H9 (cell line): ENCODE measurements around the gene RNGTT. TPM values are rescaled to one million over a fixed set of nuclear protein-coding genes. Genes with fewer than 3 reads are reported as not detected.
"Not testable (repeated sequence)": the region's sequence is repeated elsewhere in the genome, so short reads cannot be mapped to it uniquely, and the experiment has no call there.

Experiments
- DNase-seq: peaks from one replicate; pipeline ENCODE4 v3.0.0-alpha.2; 2017
- H2AFZ ChIP-seq: one replicate; pipeline ENCODE4 v1.6.1; 2013; ENCODE audit warnings: mild to moderate bottlenecking, low read length, control low read depth, moderate library complexity
- H2AK5ac ChIP-seq: 2 replicates; pipeline ENCODE4 v1.6.1; 2013; ENCODE audit warnings: low read length, control low read depth, mixed read lengths; ENCODE audit not compliant: insufficient read length
- H2BK120ac ChIP-seq: one replicate; pipeline ENCODE4 v1.6.1; 2013; ENCODE audit warnings: low read depth, mild to moderate bottlenecking, low read length, control low read depth, inconsistent platforms; ENCODE audit not compliant: poor library complexity, severe bottlenecking
- H2BK12ac ChIP-seq: 2 replicates; pipeline ENCODE4 v1.6.1; 2013; ENCODE audit warnings: low read length, control low read depth, mixed read lengths, low read depth; ENCODE audit not compliant: insufficient read length
- H2BK15ac ChIP-seq: 2 replicates; pipeline ENCODE4 v1.6.1; 2013; ENCODE audit warnings: low read depth, low read length, control low read depth
- H2BK20ac ChIP-seq: one replicate; pipeline ENCODE4 v1.6.1; 2013; ENCODE audit warnings: low read depth, mild to moderate bottlenecking, low read length, control low read depth, inconsistent platforms; ENCODE audit not compliant: poor library complexity, severe bottlenecking
- H2BK5ac ChIP-seq: 2 replicates; pipeline ENCODE4 v1.6.1; 2013; ENCODE audit warnings: low read length, control low read depth, mixed read lengths; ENCODE audit not compliant: insufficient read length
- H3K14ac ChIP-seq: 2 replicates; pipeline ENCODE4 v1.6.1; 2013; ENCODE audit warnings: low read length, control low read depth; ENCODE audit not compliant: insufficient read depth
- H3K18ac ChIP-seq: 2 replicates; pipeline ENCODE4 v1.6.1; 2013; ENCODE audit warnings: low read depth, mild to moderate bottlenecking, mixed read lengths, low read length, control low read depth; ENCODE audit not compliant: insufficient read length
- H3K23ac ChIP-seq: 2 replicates; pipeline ENCODE4 v1.6.1; 2013; ENCODE audit warnings: low read length, control low read depth, mixed read lengths, low read depth; ENCODE audit not compliant: insufficient read length
- H3K23me2 ChIP-seq: 2 replicates; pipeline ENCODE4 v1.6.1; 2013; ENCODE audit warnings: low read depth, mild to moderate bottlenecking, mixed read lengths, low read length, control low read depth; ENCODE audit not compliant: insufficient read length, poor library complexity, severe bottlenecking
- H3K27ac ChIP-seq: 2 replicates; pipeline ENCODE4 v1.5.1; 2013; ENCODE audit warnings: low read length, control low read depth, mixed read lengths, low read depth; ENCODE audit not compliant: insufficient read length
- H3K27me3 ChIP-seq: 2 replicates; pipeline ENCODE4 v1.6.1; 2013; ENCODE audit warnings: low read length, control low read depth, inconsistent platforms; ENCODE audit not compliant: insufficient read depth
- H3K4ac ChIP-seq: 2 replicates; pipeline ENCODE4 v1.6.1; 2013; ENCODE audit warnings: low read depth, mild to moderate bottlenecking, control low read depth, inconsistent platforms, low read length, moderate library complexity
- H3K4me1 ChIP-seq: 2 replicates; pipeline ENCODE4 v1.6.1; 2013; ENCODE audit warnings: low read length, control low read depth, inconsistent platforms; ENCODE audit not compliant: insufficient read depth
- H3K4me2 ChIP-seq: 2 replicates; pipeline ENCODE4 v1.6.1; 2013; ENCODE audit warnings: low read length, control low read depth, mixed read lengths; ENCODE audit not compliant: insufficient read length, insufficient read depth
- H3K56ac ChIP-seq: 2 replicates; pipeline ENCODE4 v1.6.1; 2013; ENCODE audit warnings: low read depth, mild to moderate bottlenecking, mixed read lengths, low read length, control low read depth; ENCODE audit not compliant: insufficient read length
- H3K79me1 ChIP-seq: 2 replicates; pipeline ENCODE4 v1.6.1; 2013; ENCODE audit warnings: low read depth, mild to moderate bottlenecking, moderate library complexity, low read length, control low read depth, inconsistent platforms; ENCODE audit not compliant: insufficient read depth, poor library complexity, severe bottlenecking
- H3K79me2 ChIP-seq: 2 replicates; pipeline ENCODE4 v1.6.1; 2013; ENCODE audit warnings: low read length, control low read depth, inconsistent platforms; ENCODE audit not compliant: insufficient read depth
- H3K9ac ChIP-seq: 2 replicates; pipeline ENCODE4 v1.6.1; 2013; ENCODE audit warnings: low read length, control low read depth, mixed read lengths; ENCODE audit not compliant: insufficient read length; ENCODE audit errors: extremely low read depth
- H3K9me3 ChIP-seq: one replicate; pipeline ENCODE4 v1.6.1; 2013; ENCODE audit warnings: low read depth, low read length, inconsistent platforms; ENCODE audit not compliant: control insufficient read depth
- H3T11ph ChIP-seq: one replicate; pipeline ENCODE4 v1.6.1; 2013; ENCODE audit warnings: mild to moderate bottlenecking, low read length, control low read depth, inconsistent platforms
- H4K20me1 ChIP-seq: one replicate; pipeline ENCODE4 v1.6.1; 2013; ENCODE audit not compliant: control insufficient read depth, insufficient read length, insufficient read depth
- H4K5ac ChIP-seq: 2 replicates; pipeline ENCODE4 v1.6.1; 2013; ENCODE audit warnings: low read depth, mild to moderate bottlenecking, mixed read lengths, low read length, control low read depth; ENCODE audit not compliant: insufficient read length
- H4K8ac ChIP-seq: replicated peaks from 2 replicates; pipeline ENCODE4 v1.6.1; 2013; ENCODE audit warnings: low read length, control low read depth, mixed read lengths, low read depth; ENCODE audit not compliant: insufficient read length
- H4K91ac ChIP-seq: 2 replicates; pipeline ENCODE4 v1.6.1; 2013; ENCODE audit warnings: low read depth, mild to moderate bottlenecking, moderate library complexity, mixed read lengths, low read length, control low read depth; ENCODE audit not compliant: insufficient read length
- H3K27ac Mint-ChIP-seq, 3 experiments: 2 replicates in 2 of 3; 3 replicates in 1 of 3; pipeline ENCODE4 v1.8.0; 2020 to 2021; ENCODE audit warnings: mixed read lengths in 3 of 3, mild to moderate bottlenecking in 1 of 3, moderate library complexity in 1 of 3
- H3K27me3 Mint-ChIP-seq: 2 replicates; pipeline ENCODE4 v1.8.0; 2021; ENCODE audit warnings: low read depth, mild to moderate bottlenecking, moderate library complexity, mixed read lengths
- H3K36me3 Mint-ChIP-seq, 3 experiments: 2 replicates in 2 of 3; 3 replicates in 1 of 3; pipeline ENCODE4 v1.8.0; 2020 to 2021; ENCODE audit warnings: low read depth in 3 of 3, mixed read lengths in 3 of 3; ENCODE audit not compliant: insufficient read depth in 1 of 3
- H3K4me1 Mint-ChIP-seq, 2 experiments: 2 replicates each; pipeline ENCODE4 v1.8.0; 2020; ENCODE audit warnings: mixed read lengths in 2 of 2
- H3K4me3 Mint-ChIP-seq, 2 experiments: 2 replicates in 1 of 2; 3 replicates in 1 of 2; pipeline ENCODE4 v1.8.0; 2020 to 2021; ENCODE audit warnings: mild to moderate bottlenecking in 2 of 2, mixed read lengths in 2 of 2, moderate library complexity in 1 of 2
- H3K9me3 Mint-ChIP-seq, 2 experiments: 2 replicates in 1 of 2; 3 replicates in 1 of 2; pipeline ENCODE4 v1.8.0; 2020; ENCODE audit warnings: mild to moderate bottlenecking in 2 of 2, mixed read lengths in 2 of 2, moderate library complexity in 1 of 2
- CTCF ChIP-seq: fragments of 200-600 bp; sonication (generic); conservative IDR thresholded peaks from 3 replicates; pipeline ENCODE4 v1.8.0; 2021; ENCODE audit warnings: antibody characterized with exemption, mild to moderate bottlenecking
- WGBS: extraction: QIAGEN DNeasy Blood & Tissue Kit; methylation state at CpG from one replicate; pipeline ENCODE4 v1.1.7; 2013; ENCODE audit warnings: missing lambda C conversion rate, low lambda C conversion rate, mixed read lengths; ENCODE audit not compliant: insufficient read length; ENCODE audit errors: extremely low coverage; 5-methylcytosine and 5-hydroxymethylcytosine counted together
- total RNA-seq: library from RNA; stranded (reverse); gene quantifications from 2 replicates; pipeline ENCODE4 v1.2.1, GENCODE V29; 2021

RNGTT gene
- total RNA-seq, 1 experiment from 2014 or later: 20.5 TPM

- no peaks in the 10 kb centered on the region for H3K79me2 ChIP-seq
- H3K23me2 ChIP-seq: no peaks in the 10 kb centered on the region
- Mint-ChIP-seq H3K27me3 (no peaks in the 10 kb centered on the region), H3K9me3 (no peaks in the 10 kb centered on the region; a peak in 1 of 5 replicates), H3K4me3 (no peak overlapping the region), H3K27ac (peak overlapping the region in 1 of 3 experiments; percentile 64; a peak in 1 of 7 replicates), H3K36me3 (peaks cover 11 to 28% (median 12%) of the 10 kb centered on the region in 3 experiments), H3K4me1 (peaks cover 2 to 5% of the 10 kb centered on the region in 2 experiments; a peak in 3 of 4 replicates)
- no peak overlapping the region for H3K4me2 ChIP-seq
- no peak overlapping the region for H4K5ac ChIP-seq
- H3K18ac ChIP-seq: no peak overlapping the region
- H3K56ac ChIP-seq: no peak overlapping the region
- H2BK5ac ChIP-seq: no peak overlapping the region
- no peak overlapping the region for H2BK120ac ChIP-seq
- H2BK20ac ChIP-seq: no peak overlapping the region
- no peaks in the 10 kb centered on the region for H3K27me3 ChIP-seq
- H3K27ac ChIP-seq: no peak overlapping the region
- no peaks in the 10 kb centered on the region for H3K9me3 ChIP-seq
- H3K23ac ChIP-seq: no peak overlapping the region
- no peaks in the 10 kb centered on the region for H3K79me1 ChIP-seq
- TF ChIP-seq CTCF: no peak
- no peak overlapping the region for H2BK12ac ChIP-seq
- no peak overlapping the region for H2BK15ac ChIP-seq
- DNase-seq: no peak
- WGBS: no CpG with 5 or more reads among the region's 8 CpGs
- H3K4me1 ChIP-seq: no peaks in the 10 kb centered on the region
- H2AFZ ChIP-seq: no peak overlapping the region
- no peak overlapping the region for H3T11ph ChIP-seq
- H2AK5ac ChIP-seq: no peak overlapping the region
- H3K4ac ChIP-seq: no peak overlapping the region
- H3K9ac ChIP-seq: no peak overlapping the region
- H3K14ac ChIP-seq: no peak overlapping the region
- H4K91ac ChIP-seq: no peak overlapping the region
- H4K20me1 ChIP-seq: no peaks in the 10 kb centered on the region
- H4K8ac ChIP-seq: no peak overlapping the region
These were observed 187.4 kb downstream of the RNGTT start for GRCh38 chr6:88775866-88776571.

- not testable (repeated sequence) for H3K56ac ChIP-seq, H3K23ac ChIP-seq, H3K4me3 Mint-ChIP-seq, H3K18ac ChIP-seq, H3K27me3 Mint-ChIP-seq, H2BK20ac ChIP-seq, H3K4me2 ChIP-seq, H2BK5ac ChIP-seq, H3K27me3 ChIP-seq, H3K9ac ChIP-seq, H4K91ac ChIP-seq, H2BK12ac ChIP-seq, H3K36me3 Mint-ChIP-seq, H3K9me3 Mint-ChIP-seq, H3K27ac Mint-ChIP-seq, H3K4me1 ChIP-seq, H2AFZ ChIP-seq, H3K9me3 ChIP-seq, H3K79me2 ChIP-seq, H3K4ac ChIP-seq, H4K8ac ChIP-seq, H4K20me1 ChIP-seq, H4K5ac ChIP-seq, H3K4me1 Mint-ChIP-seq, DNase-seq, H3K27ac ChIP-seq, H2BK15ac ChIP-seq, H2AK5ac ChIP-seq, H3K14ac ChIP-seq, H2BK120ac ChIP-seq, H3T11ph ChIP-seq, H3K23me2 ChIP-seq, H3K79me1 ChIP-seq
- no CpG with 5 or more reads among the region's 2 CpGs for WGBS
These were observed 195.3 kb downstream of the RNGTT start for GRCh38 chr6:88768114-88768513.
